Measurements from ENCODE around the gene NEDD9.
A peak's percentile ranks its signal among the peaks of the same experiment; 100 is the strongest.

DNA sequence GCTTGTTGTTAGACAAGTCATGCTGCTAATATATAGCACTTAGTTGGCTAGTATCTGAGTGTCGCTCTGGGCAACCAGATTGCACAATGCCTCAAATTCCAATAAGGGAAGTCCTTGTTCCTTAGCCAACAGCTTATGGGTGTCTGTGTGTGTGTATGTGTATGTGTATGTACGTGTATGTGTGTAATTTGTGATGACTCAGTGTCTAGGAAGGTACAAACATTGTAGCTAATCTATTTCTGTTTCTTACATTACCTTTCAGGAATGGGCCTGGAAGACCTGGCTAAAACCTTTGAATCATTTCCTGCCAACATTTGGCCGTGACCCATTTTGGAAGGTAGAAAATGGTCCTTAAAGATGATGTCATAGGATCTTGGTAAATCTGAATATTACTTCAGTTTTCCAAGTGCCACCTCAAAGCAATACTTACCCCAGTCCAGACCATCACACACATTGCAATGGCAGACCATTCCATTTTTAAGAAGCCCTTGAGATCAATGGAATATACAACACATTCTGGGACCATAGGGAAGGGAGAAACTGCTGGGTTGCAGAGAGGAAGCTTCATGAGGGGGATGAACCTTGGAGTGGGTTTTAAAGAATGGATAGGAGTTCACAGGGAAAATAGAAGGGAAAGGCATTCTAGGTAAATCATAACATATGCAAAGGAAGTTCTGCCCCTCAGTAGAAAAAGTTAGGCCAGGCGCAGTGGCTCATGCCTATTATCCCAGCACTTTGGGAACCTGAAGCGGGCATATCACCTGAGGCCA is 25.1 kb downstream of the NEDD9 start:
- TF ChIP-seq, protein P1, sequence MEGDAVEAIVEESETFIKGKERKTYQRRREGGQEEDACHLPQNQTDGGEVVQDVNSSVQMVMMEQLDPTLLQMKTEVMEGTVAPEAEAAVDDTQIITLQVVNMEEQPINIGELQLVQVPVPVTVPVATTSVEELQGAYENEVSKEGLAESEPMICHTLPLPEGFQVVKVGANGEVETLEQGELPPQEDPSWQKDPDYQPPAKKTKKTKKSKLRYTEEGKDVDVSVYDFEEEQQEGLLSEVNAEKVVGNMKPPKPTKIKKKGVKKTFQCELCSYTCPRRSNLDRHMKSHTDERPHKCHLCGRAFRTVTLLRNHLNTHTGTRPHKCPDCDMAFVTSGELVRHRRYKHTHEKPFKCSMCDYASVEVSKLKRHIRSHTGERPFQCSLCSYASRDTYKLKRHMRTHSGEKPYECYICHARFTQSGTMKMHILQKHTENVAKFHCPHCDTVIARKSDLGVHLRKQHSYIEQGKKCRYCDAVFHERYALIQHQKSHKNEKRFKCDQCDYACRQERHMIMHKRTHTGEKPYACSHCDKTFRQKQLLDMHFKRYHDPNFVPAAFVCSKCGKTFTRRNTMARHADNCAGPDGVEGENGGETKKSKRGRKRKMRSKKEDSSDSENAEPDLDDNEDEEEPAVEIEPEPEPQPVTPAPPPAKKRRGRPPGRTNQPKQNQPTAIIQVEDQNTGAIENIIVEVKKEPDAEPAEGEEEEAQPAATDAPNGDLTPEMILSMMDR (conservative IDR thresholded peaks at IDR 0.05; ENCODE audit: low read depth, low read length) = no peak
- TF ChIP-seq MAFK (IDR thresholded peaks at IDR 0.05; ENCODE audit: low read depth, low read length) (peak; percentile 81), POLR2A (IDR thresholded peaks at IDR 0.05; ENCODE audit: low read depth, low read length) (no peak)
- TF ChIP-seq, protein P2, sequence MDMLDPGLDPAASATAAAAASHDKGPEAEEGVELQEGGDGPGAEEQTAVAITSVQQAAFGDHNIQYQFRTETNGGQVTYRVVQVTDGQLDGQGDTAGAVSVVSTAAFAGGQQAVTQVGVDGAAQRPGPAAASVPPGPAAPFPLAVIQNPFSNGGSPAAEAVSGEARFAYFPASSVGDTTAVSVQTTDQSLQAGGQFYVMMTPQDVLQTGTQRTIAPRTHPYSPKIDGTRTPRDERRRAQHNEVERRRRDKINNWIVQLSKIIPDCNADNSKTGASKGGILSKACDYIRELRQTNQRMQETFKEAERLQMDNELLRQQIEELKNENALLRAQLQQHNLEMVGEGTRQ (IDR thresholded peaks at IDR 0.05; ENCODE audit: low read depth, low read length) = no peak

Data from IMR-90 (cell line).